Renal cortical epithelial cell (primary cell): ENCODE results near the gene SPX. TPM values are rescaled to one million over a fixed set of nuclear protein-coding genes. Genes with fewer than 3 reads are reported as not detected.

Experiments
- DNase-seq: peaks from one replicate; pipeline ENCODE4 v3.0.0-alpha.2; 2011; ENCODE audit warnings: low read depth
- total RNA-seq: library from RNA; depleted of rRNA; stranded (reverse); fragments of >200 nt; gene quantifications from 2 replicates; pipeline ENCODE4 v1.2.3, GENCODE V29; 2014

SPX gene
- total RNA-seq, 1 donor from 2014 or later: 68.0 TPM

DNA sequence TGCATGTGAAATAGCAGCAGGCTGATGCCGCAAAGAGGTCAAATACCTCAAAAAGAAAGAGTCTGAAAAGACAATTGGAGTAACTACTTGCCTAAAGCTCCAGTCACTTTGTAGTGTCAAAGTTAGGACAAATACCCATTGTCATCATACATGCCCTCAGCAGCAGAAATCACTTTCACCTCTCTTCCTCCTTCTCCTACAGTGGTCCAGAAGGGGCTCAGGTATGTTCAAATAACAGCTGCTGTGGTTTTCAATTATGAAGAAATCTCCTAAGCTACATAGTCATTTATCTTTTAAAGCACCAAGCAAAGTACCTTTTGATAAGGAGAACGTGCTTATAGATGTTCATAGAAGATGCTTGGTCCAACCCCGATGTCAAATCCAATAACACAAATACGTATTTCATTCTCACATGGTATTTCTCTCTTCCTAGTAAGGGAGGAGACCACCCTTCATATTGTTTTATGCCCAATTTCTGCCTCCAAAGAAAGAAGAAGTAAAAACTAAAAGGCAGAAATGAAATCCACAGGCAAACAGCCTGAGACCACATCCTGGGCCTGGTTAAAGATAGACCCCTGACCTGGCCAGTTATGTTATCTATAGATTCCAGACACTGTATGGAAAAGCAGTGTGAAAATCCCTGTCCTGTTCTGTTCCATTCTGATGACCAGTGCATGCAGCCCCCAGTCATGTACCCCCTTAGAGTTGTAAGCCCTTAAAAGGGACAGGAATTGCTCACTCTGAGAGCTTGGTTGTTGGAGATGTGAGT, 54.8 kb downstream of the SPX start:
- DNase-seq: no peak

Other genes with a start within 250 kb of the SPX start
- 0.35 and 0.52 TPM in 2 replicates for gene SLCO1A2, start 191.4 kb upstream of the SPX start, total RNA-seq
- not detected in 2 replicates for gene IAPP, start 153.4 kb upstream of the SPX start, total RNA-seq
- 12.9 and 28.9 TPM in 2 replicates for gene PYROXD1, start 88.6 kb upstream of the SPX start, total RNA-seq
- 40.7 and 62.0 TPM in 2 replicates for gene RECQL, start 24.7 kb upstream of the SPX start, total RNA-seq
- gene GOLT1B, start 24.5 kb upstream of the SPX start, total RNA-seq: 47.5 and 89.3 TPM in 2 replicates
- not detected in 2 replicates for gene GYS2, start 78.6 kb downstream of the SPX start, total RNA-seq
- gene LDHB, start 131.5 kb downstream of the SPX start, total RNA-seq: 902 and 2,308 TPM in 2 replicates
- gene KCNJ8, start 248.4 kb downstream of the SPX start, total RNA-seq: 0.89 and 2.1 TPM in 2 replicates